CD4-positive, alpha-beta T cell treated with Interleukin-10 for 1 hour (primary cell): Measurements from ENCODE around the gene RAI14.

Source experiments
- DNase-seq: peaks from one replicate; pipeline ENCODE4 v3.0.0-alpha.2; 2020

Gene RAI14

GRCh38 chr5:34648039-34648839 is 7.9 kb upstream of the RAI14 start:
- DNase-seq: no peak

GRCh38 chr5:34648840-34649158 is 7.3 kb upstream of the RAI14 start:
- no peak for DNase-seq

- DNase-seq: no peak
Measured at GRCh38 chr5:34651791-34652190, 4.3 kb upstream of the RAI14 start.

GRCh38 chr5:34652466-34652865 is 3.7 kb upstream of the RAI14 start:
- no peak for DNase-seq

GRCh38 chr5:34652914-34653313 is 3.2 kb upstream of the RAI14 start:
- DNase-seq: no peak

GRCh38 chr5:34653708-34654107 is 2.4 kb upstream of the RAI14 start:
- no peak for DNase-seq

- peak; percentile 33 for DNase-seq
Measured at GRCh38 chr5:34655354-34655991, 655 bp upstream of the RAI14 start.

- no peak for DNase-seq
Measured at GRCh38 chr5:34656700-34657273, 659 bp downstream of the RAI14 start.

GRCh38 chr5:34657274-34657921 is 1.3 kb downstream of the RAI14 start:
- DNase-seq: no peak

GRCh38 chr5:34657988-34658387 is 1.9 kb downstream of the RAI14 start:
- no peak for DNase-seq

GRCh38 chr5:34659168-34659567 is 3.0 kb downstream of the RAI14 start:
- no peak for DNase-seq

- no peak for DNase-seq
Measured at GRCh38 chr5:34660444-34660843, 4.3 kb downstream of the RAI14 start.

- DNase-seq: no peak
Measured at GRCh38 chr5:34663771-34664496, 7.8 kb downstream of the RAI14 start.

GRCh38 chr5:34666392-34667080 is 10.4 kb downstream of the RAI14 start:
- DNase-seq: no peak

- no peak for DNase-seq
Measured at GRCh38 chr5:34667705-34668104, 11.6 kb downstream of the RAI14 start.

- no peak for DNase-seq
Measured at GRCh38 chr5:34669931-34670516, 13.9 kb downstream of the RAI14 start.

GRCh38 chr5:34672196-34672595 is 16.1 kb downstream of the RAI14 start:
- no peak for DNase-seq

- no peak for DNase-seq
Measured at GRCh38 chr5:34673463-34674125, 17.5 kb downstream of the RAI14 start.

GRCh38 chr5:34674187-34674586 is 18.1 kb downstream of the RAI14 start:
- no peak for DNase-seq

- DNase-seq: no peak
Measured at GRCh38 chr5:34675857-34676256, 19.7 kb downstream of the RAI14 start.

- no peak for DNase-seq
Measured at GRCh38 chr5:34676416-34676815, 20.3 kb downstream of the RAI14 start.

- DNase-seq: no peak
Measured at GRCh38 chr5:34677428-34677827, 21.3 kb downstream of the RAI14 start.
